ENCODE results near the gene CCDC138.

DNA sequence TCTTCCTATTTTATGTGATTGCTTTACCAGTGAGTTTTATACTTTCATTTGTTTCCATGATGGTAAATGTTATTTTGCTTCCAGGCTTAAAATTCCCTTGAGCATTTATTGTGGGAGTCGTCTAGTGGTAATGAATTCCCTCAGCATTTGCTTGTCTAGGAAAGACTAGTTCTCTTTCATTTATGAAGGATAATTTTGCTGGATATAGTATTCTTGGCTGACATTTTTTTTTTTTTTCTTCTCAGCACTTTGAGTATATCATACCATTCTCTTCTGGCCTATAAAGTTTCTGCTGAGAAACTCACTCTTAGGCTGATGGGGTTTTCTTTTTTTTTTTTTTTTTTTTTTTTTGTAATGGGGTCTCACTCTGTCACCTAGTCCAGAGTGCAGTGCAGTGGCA, 103.3 kb downstream of the CCDC138 start:
- TF ChIP-seq TAF1 (IDR thresholded peaks at IDR 0.05; ENCODE audit: borderline replicate concordance, low read depth, low read length), result no peak
- TF ChIP-seq POLR2AphosphoS5 (IDR thresholded peaks at IDR 0.05; ENCODE audit: low read depth, low read length), result no peak
